Stimulated activated CD8-positive, alpha-beta memory T cell treated with anti-CD3 and anti-CD28 coated beads, Interleukin-2, amount 100 ng/mL, for 1 hour (primary cell): Measurements from ENCODE around the gene DNAJC15.

ENCODE experiments used
- DNase-seq, 2 donors: peaks; one replicate each; pipeline ENCODE4 v3.0.0-alpha.2; 2020; ENCODE audit warnings: low read depth in 2 of 2

Gene DNAJC15

GRCh38 chr13:43083750-43084149 lies 60.4 kb downstream of the DNAJC15 start:
- no peak for DNase-seq

- DNase-seq = no peak
Measured at GRCh38 chr13:43085545-43085944, 62.2 kb downstream of the DNAJC15 start.

DNA sequence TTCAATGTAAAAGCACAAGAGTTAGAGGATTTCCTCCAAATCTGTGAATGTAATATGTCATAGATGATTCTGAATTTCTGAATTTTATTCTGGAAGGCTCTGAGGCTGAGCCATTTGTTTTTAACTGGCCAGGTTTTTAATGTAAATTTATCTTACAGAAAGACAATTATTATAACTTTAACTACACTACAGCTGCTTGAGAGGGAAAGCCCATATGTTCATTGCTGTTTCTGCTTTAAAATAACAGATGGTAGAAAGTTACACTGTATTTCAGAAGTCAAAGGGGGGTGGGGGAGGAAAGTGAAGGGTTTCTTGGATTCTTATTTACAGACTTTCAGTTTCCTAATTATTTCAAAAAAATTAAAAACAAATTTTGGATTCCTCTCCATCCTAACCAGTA lies 62.8 kb downstream of the DNAJC15 start:
- DNase-seq = no peak

DNA sequence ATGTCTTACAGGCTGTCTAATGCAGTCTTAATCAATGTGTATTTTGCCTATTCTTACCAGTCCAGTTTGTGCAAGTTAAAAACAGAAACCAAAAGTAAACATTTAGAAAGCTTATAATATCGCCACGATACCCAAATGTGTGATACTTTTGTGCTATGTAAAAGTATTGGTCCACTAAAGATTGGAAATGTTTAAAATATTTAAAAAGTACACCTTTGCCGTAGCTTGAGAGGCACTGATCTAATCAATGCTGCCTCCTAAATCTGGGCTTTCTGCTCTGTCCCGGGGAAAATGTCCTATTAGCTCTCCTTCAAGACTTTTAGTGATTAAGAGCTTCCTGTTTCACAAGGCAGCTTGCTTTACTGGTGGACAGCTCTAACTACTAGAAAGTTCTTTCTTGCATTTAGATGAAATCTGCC lies 64.7 kb downstream of the DNAJC15 start:
- DNase-seq = no peak

DNA sequence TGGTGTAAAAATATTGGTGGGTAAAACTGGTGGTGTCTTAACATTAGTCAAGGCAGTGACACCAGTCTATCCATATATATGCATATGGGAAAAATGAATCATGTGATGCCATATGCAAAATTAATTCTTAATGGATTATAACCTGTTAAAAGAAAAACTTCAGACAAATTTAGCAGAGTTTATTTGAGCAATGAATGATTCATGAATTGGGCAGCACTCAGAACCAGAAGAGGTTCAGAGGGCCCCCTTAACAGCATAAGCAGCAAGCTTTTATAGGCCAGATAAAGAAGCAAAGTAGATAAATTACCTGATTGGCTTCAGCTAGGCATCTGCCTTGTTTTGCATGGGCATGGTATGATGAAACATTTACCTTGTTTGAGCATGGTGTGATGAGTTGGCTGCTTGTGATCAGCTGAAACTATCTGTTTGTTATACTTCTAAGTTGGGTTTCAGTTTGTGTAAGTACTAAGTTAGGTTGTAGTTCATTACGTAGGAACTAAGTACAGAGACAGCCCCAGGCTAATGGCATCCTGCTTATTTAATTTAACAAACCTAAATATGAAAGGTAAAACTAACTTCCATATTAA lies 66.6 kb downstream of the DNAJC15 start:
- DNase-seq = no peak

DNA sequence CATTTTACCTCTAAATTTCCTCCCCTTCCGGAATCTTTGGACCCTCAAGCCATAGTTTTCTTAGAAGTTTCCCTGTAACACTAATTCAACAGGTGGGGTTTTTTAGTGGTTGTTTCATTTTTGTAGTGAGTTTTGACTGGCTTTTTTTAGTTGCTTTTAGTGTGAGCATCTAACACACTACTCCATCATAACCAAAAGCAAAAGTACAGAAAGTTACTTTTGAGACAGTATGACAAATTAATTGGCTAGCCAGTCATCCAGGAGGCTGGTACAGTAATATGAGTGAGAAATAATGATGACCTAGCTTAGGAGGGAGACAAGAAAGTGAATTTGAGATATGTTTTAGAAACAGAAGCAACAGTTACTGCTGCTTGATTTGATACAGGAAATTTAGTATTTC lies 71.5 kb downstream of the DNAJC15 start:
- DNase-seq = no peak

DNA sequence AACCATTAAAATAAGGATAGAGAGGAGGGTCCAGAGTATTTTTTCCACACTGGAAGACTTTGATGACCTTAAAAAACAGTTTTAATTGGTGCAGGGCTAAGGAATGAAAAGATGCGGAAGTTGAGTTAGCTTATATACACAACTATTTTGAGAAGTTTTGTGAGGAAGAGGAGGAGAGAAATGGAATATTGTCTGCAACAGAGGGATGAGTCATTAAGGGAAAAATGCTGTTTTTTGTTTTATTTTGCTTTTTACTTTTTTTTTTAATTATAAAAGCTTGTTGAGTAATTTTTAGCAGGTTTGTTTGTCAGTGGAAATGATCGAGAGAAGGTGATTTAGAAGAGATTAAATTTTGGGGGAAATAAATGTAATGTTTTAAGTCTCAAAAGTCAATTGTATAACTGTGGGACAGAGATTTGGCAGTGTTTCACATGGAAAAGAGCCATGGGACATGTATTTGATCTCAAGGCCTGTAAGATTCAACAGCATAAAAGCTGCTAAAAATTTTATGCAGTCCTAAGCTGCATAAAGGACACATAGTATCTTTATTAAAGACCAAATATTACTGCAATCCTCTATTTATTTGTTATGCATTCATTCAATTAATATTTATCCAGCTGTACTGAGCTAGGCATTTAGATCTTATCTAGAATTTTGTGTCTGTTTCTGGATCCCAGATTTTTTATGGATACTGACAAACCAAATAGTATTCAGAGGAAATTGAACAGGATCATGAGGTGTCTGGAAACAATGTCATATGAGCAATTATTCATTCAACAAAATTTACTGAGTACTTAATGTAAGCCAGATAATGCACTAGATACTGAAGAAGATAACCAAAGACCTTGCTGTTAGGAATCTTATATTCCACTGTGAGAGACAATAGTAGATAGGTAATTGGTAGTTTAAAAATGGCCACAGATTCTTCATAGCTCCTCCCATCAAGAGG lies 72.7 kb downstream of the DNAJC15 start:
- no peak for DNase-seq

GRCh38 chr13:43100667-43101066 lies 77.3 kb downstream of the DNAJC15 start:
- no peak for DNase-seq

DNA sequence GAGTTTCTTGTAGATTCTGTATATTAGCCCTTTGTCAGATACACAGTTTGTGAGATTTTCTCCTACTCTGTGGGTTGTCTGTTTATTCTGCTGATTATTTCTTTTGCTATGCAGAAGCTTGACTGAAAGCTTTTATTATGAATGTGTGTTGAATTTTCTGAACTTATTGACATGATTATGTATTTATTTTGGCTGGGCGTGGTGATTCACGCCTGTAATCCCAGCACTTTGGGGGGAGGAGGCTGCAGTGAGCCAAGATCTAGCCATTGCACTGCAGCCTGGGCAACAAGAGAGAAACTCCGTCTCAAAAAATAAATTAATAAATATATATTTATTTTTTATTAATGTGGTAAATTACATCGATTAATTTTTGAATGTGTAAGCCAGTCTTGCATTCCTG lies 78.9 kb downstream of the DNAJC15 start:
- no peak for DNase-seq

GRCh38 chr13:43107780-43108179 lies 84.4 kb downstream of the DNAJC15 start:
- DNase-seq = no peak

DNA sequence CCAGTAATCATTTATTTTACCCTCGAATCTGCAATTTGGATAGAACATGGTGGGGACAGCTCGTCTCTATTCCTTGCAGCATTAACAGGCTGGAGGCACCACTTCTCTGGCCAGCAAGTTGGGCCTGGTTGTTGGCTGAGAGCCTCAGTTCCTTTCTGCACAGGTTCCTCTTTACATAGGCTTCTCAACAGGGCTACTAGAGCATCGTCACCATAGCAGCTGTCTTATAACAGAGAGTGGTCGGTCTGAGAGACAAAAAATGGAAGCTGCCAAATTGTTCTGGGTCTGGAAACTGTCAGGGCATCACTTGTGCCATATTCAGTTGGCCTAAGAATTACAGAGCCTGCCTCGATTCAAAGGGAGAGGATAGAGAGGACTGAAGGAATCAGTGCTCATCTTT lies 86.7 kb downstream of the DNAJC15 start:
- no peak for DNase-seq

- no peak for DNase-seq
Measured at GRCh38 chr13:43110658-43111057, 87.3 kb downstream of the DNAJC15 start.

GRCh38 chr13:43111559-43112400 lies 88.4 kb downstream of the DNAJC15 start:
- DNase-seq = no peak

DNA sequence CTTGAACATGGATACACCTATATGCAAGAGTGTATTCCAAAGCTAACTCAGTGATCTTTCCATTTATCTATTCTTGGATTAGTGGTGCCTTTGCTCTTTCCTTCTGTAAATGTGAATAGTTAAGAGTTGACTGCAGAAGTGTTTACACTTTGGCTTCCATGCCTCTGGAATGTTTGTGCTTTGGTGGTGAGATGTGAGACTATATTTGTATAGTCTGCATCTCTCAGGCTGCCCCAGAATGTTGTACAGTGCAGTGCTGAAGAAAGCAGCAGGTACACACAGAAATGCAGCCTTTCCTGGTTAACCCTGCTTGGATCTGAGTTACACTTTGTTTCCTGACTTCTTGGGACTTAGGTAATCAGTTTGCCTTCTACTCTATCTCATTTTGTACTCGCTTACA lies 90.2 kb downstream of the DNAJC15 start:
- no peak for DNase-seq

DNA sequence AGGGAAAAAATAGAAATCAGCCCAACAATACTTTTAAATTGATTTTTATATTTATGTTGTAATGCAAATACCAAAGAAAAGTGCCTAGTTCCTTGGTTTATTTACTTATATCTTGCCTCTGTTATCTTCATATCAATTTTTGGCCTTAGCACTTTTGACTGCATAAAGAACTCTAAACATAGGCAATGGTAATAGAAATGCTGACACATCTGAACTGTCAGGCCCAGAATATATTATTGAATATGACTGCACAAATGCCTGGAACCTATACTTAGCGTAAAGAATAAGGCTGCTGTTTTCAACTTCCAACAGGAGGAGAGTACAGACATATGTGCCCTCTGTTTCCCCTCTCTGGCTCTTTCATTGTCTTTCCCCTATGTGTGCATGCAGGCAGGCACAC lies 91.1 kb downstream of the DNAJC15 start:
- DNase-seq = no peak

GRCh38 chr13:43115141-43115540 lies 91.8 kb downstream of the DNAJC15 start:
- DNase-seq = no peak

- DNase-seq = no peak
Measured at GRCh38 chr13:43116242-43116641, 92.9 kb downstream of the DNAJC15 start.

DNA sequence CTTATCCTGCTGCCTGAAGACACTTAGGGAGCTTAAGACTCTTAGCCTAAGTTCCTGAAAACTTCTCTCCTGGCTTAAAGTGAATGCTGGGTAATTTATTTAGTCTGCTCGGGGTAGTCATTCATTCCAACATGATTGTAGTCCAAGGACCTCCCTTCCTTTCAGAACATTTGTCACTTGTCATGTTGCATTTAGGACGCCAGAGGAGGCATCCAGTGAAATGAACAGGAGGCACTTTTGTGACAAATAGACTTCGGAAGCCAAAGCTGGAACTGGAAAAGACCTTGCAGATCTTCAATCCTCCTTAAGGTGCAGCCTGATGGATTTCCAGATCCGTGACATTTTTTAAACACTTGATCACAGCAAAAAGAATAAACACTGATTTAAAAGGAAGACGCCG lies 95.1 kb downstream of the DNAJC15 start:
- no peak for DNase-seq

DNA sequence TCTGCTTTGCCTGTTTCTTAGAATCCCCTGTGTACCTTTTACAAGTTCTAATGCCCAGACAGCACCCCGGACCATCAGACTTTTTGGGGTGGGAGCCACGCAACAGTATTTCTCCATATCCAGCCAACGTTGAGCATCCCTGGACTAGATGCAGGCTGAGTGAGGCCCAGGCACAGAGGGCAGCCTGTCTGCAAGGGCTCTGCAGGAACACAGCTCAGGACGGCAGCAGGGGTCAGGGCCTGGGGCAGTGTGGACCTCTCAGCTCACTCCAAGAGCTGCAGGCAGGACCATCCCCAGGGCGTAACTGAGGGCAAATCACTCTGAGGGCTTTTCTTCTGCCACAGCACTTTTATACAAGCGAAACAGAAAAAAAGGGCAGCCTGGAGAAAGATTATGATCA lies 95.8 kb downstream of the DNAJC15 start:
- no peak for DNase-seq

DNA sequence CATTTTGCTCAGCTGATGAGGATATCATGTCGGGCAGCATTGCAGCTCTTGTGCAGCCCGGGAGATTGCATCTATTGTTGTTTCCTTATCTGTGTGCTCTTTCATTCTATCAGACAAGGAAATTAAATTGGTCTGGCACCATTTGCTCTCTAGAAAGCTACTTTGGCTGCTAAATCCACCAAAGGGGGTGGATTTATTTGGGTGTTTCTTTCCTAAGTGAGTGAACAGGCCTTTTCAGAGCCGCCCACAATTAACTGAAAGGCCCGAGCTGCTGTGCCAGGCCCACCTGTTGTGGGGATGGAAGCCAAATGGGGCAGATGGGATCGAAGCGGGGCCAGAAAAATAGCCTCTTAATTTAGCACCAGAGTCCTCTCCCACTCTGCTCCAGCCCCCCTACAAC lies 99.4 kb downstream of the DNAJC15 start:
- no peak for DNase-seq

GRCh38 chr13:43123856-43124255 lies 100.5 kb downstream of the DNAJC15 start:
- DNase-seq = no peak

GRCh38 chr13:43124490-43124889 lies 101.1 kb downstream of the DNAJC15 start:
- no peak for DNase-seq
